ENCODE data around the gene DNAJC15. TPM values are rescaled to one million over a fixed set of nuclear protein-coding genes. Genes with fewer than 3 reads are reported as not detected.

Gene DNAJC15
- total RNA-seq, 2 experiments from 2014 or later, result 2.2 TPM; not detected in 1

GRCh38 chr13:43016226-43016625, 7.2 kb upstream of the DNAJC15 start:
- DNase-seq (ENCODE audit: low spot score), result no peak
- H3K9me2 ChIP-seq (ENCODE audit: insufficient read depth, low read length), result no peaks in the 10 kb centered on the region
- H3K36me3 ChIP-seq (ENCODE audit: insufficient read depth, low read length), result no peaks in the 10 kb centered on the region
- intact Hi-C loops (cut with micrococcal nuclease; ENCODE audit: unreplicated experiment), result loop anchor here (2.0 kb wide), 1 partner anchor 49 kb away; no protein-coding TSS in a partner anchor
- TF ChIP-seq EZH2phosphoT487 (IDR thresholded peaks at IDR 0.05; ENCODE audit: borderline replicate concordance, low read depth, low read length) (no peak), CTCF (conservative IDR thresholded peaks at IDR 0.05; ENCODE audit: low read length) (no peak)
- CTCF ChIA-PET (ENCODE audit: unreplicated experiment), result no interaction called here
- H3K4me2 ChIP-seq (ENCODE audit: low read length), result no peak overlapping the region
- no peak overlapping the region for H3K27ac ChIP-seq (ENCODE audit: low read depth, low read length, poor library complexity, severe bottlenecking)
- no peak overlapping the region for H3K4me3 ChIP-seq (ENCODE audit: low read depth, low read length, poor library complexity, severe bottlenecking)
- BruUV-seq (replicated peaks), result no TSS peak
- POLR2A ChIA-PET, result no interaction called here
- no peaks in the 10 kb centered on the region for H4K20me1 ChIP-seq (ENCODE audit: insufficient read depth, low read length)
- H3K4me1 ChIP-seq (ENCODE audit: insufficient read depth, low read length, poor library complexity, severe bottlenecking), result no peaks in the 10 kb centered on the region
- no peak overlapping the region for H2AFZ ChIP-seq (ENCODE audit: low read length)
- no peaks in the 10 kb centered on the region for H3K9me3 ChIP-seq (ENCODE audit: low read length)
- no peaks in the 10 kb centered on the region for H3K79me2 ChIP-seq (ENCODE audit: insufficient read depth, low read depth, low read length)

GRCh38 chr13:43019811-43020210, 3.6 kb upstream of the DNAJC15 start:
- Histone ChIP-seq H3K4me2 (ENCODE audit: low read length) (no peak overlapping the region), H3K79me2 (ENCODE audit: insufficient read depth, low read depth, low read length) (no peaks in the 10 kb centered on the region), H3K27ac (ENCODE audit: low read depth, low read length, poor library complexity, severe bottlenecking) (no peak overlapping the region), H3K9me3 (ENCODE audit: low read length) (no peaks in the 10 kb centered on the region), H3K36me3 (ENCODE audit: insufficient read depth, low read length) (no peaks in the 10 kb centered on the region), H3K9me2 (ENCODE audit: insufficient read depth, low read length) (no peaks in the 10 kb centered on the region), H4K20me1 (ENCODE audit: insufficient read depth, low read length) (no peaks in the 10 kb centered on the region), H3K4me3 (ENCODE audit: low read depth, low read length, poor library complexity, severe bottlenecking) (no peak overlapping the region), H3K4me1 (ENCODE audit: insufficient read depth, low read length, poor library complexity, severe bottlenecking) (peaks cover 4% of the 10 kb centered on the region), H2AFZ (ENCODE audit: low read length) (no peak overlapping the region)
- no peak for DNase-seq (ENCODE audit: low spot score)
- TF ChIP-seq EZH2phosphoT487 (IDR thresholded peaks at IDR 0.05; ENCODE audit: borderline replicate concordance, low read depth, low read length) (no peak), CTCF (conservative IDR thresholded peaks at IDR 0.05; ENCODE audit: low read length) (no peak)
- intact Hi-C loops (cut with micrococcal nuclease; ENCODE audit: unreplicated experiment), result no loop called here
- no TSS peak for BruUV-seq (replicated peaks)
- CTCF ChIA-PET (ENCODE audit: unreplicated experiment), result no interaction called here
- POLR2A ChIA-PET, result no interaction called here

- peaks cover 4% of the 10 kb centered on the region for H3K4me1 ChIP-seq (ENCODE audit: insufficient read depth, low read length, poor library complexity, severe bottlenecking)
- ChIA-PET CTCF (ENCODE audit: unreplicated experiment) (no interaction called here), POLR2A (no interaction called here)
- intact Hi-C loops (cut with micrococcal nuclease; ENCODE audit: unreplicated experiment), result no loop called here
- no peaks in the 10 kb centered on the region for H3K79me2 ChIP-seq (ENCODE audit: insufficient read depth, low read depth, low read length)
- no peak overlapping the region for H3K4me2 ChIP-seq (ENCODE audit: low read length)
- no peaks in the 10 kb centered on the region for H3K9me2 ChIP-seq (ENCODE audit: insufficient read depth, low read length)
- BruUV-seq (replicated peaks), result no TSS peak
- H3K27ac ChIP-seq (ENCODE audit: low read depth, low read length, poor library complexity, severe bottlenecking), result no peak overlapping the region
- H3K9me3 ChIP-seq (ENCODE audit: low read length), result no peaks in the 10 kb centered on the region
- no peak overlapping the region for H3K4me3 ChIP-seq (ENCODE audit: low read depth, low read length, poor library complexity, severe bottlenecking)
- no peak for DNase-seq (ENCODE audit: low spot score)
- H2AFZ ChIP-seq (ENCODE audit: low read length), result no peak overlapping the region
- no peaks in the 10 kb centered on the region for H4K20me1 ChIP-seq (ENCODE audit: insufficient read depth, low read length)
- H3K36me3 ChIP-seq (ENCODE audit: insufficient read depth, low read length), result no peaks in the 10 kb centered on the region
- no peak for TF ChIP-seq CTCF (conservative IDR thresholded peaks at IDR 0.05; ENCODE audit: low read length)
- TF ChIP-seq EZH2phosphoT487 (IDR thresholded peaks at IDR 0.05; ENCODE audit: borderline replicate concordance, low read depth, low read length), result no peak
These were observed 2.6 kb upstream of the DNAJC15 start for GRCh38 chr13:43020794-43021193.
